Frontal cortex (tissue), 4 donors: ENCODE results near the gene ARPP21. TPM values are rescaled to one million over a fixed set of nuclear protein-coding genes. Genes with fewer than 3 reads are reported as not detected.

Experiments used
- DNase-seq, 2 donors: peaks; one replicate each; pipeline ENCODE4 v3.0.0; 2012; ENCODE audit warnings: low spot score in 2 of 2
- FAIRE-seq: peaks from 2 replicates; lab custom pipeline; 2012; peaks lifted over from hg19 to GRCh38; lab: Jason Lieb, UNC
- total RNA-seq: library from RNA; depleted of rRNA; stranded (reverse); fragments of >200 nt; gene quantifications from one replicate; pipeline ENCODE4 v1.2.3, GENCODE V29; 2014
- donor health status: control.
- donor health status: control.
- donor health status: control.

Gene ARPP21
- total RNA-seq, 1 donor from 2014 or later, result 459 TPM

DNA sequence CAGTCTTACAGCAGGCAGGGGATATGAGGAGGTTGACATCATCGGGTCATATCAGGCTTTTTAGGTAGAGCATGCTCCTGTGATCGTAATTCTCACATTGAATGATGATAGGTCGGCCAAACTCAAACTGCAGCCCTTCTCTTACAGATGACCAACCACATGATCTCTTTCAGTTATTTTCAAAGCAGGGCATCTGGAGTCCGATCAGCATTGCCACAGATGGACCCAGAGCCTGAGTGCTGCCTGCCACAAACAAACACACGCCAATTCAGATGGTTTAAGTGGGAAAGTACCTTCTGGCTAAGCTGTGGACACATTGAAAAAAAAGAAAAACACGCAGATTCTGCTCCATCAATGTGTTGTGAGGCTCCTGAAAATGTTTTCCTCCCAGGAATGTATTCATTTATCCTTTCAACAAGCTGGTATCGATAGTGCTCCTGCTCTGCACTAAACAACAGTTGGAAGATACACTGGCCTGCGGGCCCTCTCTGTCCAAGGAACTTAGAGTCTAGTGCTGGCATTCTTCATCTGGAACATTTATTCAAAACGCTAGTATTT lies 31.2 kb downstream of the ARPP21 start:
- FAIRE-seq (no peak), DNase-seq (no peak)

DNA sequence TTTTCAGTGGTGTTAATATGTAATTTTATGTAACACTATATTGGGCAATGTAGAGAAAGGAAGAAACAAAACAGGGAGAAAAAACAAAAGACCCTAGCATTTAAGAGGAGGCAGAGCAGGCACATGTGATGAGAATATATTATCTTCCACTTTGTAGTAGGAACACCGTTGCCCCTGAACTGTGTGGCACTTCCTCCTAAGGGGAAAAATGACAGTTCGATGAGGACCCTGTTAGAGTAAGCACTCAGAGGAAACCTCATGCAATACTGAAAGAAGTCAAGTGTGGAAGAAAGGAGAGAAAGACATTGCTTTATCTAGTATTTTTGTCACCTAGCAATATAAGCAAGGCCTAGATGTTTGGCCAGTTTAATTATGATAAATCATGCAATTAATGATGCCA lies 32.2 kb downstream of the ARPP21 start:
- DNase-seq (no peak), FAIRE-seq (no peak)

DNA sequence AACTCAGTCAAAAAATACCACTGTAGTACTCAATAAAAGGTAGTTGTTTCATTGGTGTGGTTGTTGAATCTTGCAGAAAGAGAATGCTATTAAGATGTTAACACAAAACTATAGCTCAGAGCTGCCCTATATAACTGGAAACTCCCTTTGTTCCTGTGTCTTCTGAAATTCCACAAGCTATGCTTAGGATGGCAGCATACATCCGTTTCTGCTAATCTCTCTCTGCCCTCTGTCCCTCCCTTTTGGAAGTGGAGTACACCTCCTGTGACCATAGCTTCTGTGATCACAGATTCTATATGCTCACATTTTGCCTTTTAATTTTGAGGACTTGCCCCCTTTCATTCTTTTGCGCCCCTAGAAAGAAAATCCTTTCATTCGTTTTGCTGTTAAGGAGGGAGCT lies 33.7 kb downstream of the ARPP21 start:
- FAIRE-seq (no peak), DNase-seq (no peak)

DNA sequence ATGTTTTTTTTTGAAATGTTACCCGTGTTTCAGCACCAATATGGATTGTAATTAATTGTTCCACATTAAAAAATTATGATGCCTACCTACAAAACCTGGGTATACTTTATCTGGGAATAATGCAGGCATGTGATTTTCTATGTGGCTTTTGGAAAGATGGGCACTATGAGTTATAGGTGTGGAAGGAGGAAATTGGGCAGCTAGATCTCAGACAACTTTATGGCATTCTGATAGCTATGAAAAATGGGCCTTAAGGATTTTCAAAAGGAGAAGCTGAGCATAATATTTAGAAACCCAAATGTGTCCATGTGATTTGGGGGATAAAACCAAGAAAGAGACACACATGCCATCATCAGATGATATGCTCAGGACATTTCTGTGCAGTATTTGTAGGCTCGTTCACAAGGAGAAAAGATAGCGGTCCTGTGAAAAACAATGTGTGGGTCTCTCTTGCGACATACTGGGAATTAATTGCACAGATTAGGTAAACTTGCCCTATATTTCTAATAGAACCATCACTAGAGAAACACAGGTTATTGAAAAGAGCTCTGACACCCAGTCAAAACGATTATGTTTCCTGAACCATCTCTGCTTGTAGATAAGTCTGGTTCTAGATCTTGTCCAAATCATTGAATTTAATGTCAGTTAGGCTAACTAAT lies 35.3 kb downstream of the ARPP21 start:
- DNase-seq (no peak), FAIRE-seq (no peak)

DNA sequence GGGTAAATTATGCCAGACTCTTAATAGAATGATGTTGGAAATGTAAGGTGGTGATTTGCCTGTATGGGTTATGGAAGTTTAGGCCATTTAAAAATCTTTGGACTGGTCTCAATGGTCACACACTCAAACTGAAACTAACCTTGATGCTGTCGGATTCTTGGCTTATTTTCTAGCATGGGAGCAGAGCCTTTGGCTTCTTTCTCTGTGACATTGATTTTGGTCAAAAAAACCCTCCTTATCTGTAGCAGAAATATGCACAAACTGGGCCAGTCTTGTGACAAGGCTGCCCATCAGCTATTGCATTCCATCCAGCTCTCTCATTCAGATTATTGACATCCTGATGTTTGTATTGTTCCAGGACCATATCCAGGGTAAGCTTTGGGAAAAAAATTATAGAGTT lies 35.9 kb downstream of the ARPP21 start:
- DNase-seq (no peak), FAIRE-seq (no peak)

DNA sequence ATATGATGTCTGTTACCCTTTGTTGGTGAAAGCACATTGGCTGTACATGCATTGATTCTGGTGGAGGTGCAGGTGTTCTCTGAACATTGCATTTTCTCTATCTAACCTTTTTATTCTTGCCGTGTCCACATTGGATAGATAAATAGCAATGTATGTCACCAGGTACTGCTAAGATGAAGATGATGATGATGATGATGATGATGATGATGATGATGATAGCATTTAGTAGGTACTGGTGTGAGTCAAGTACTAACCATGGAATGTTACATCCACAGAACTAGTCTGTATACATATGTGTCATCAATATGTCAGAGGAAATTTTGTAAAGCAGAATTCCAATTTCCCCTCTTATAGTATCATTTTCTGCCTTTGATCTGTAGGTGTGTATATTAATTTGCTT lies 36.3 kb downstream of the ARPP21 start:
- DNase-seq, result no peak
- no peak for FAIRE-seq

DNA sequence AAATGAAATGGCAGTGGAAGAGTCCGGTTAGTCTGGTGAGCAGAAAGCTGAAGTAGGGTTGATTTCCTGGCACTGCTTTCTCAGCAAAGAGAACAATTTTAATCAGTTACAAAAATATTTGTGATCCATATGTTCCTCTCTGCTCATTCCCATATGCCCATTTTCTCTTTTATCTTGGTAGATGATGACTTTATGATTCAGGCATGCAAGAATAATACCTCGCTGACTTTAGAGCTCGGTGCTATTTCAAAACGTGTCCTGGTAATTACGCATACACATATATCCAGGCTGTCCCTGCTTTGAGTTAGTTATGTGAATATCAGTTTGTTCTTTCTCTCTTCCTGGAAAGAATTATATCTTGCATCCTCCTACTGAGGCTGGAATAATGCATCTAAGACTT lies 38.5 kb downstream of the ARPP21 start:
- FAIRE-seq, result no peak
- no peak for DNase-seq

DNA sequence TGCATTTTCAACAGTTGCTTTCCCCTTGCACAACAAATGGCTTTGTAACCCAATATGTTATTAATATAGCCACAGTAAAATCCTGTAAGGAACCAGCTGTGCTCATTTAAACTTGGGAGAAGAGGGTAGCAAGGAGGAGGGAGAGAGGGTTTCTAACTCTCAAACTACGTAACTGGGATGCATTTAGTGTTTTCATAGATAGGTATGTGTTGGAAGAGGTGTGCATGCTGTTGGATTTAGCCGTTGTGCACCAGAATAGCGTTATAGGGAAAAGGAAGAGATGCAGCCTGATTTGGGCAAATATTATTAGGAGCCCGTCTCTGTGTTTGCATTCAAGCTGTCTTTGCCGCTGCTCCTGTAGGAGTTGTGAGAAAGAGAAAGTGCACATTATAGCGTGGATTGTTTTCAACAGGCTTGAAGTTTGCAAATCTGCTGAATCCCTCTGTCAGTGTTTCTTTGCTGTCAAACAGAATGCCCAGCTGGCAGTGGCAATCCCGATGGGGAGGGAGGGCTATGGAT lies 39.4 kb downstream of the ARPP21 start:
- FAIRE-seq (no peak), DNase-seq (no peak)

DNA sequence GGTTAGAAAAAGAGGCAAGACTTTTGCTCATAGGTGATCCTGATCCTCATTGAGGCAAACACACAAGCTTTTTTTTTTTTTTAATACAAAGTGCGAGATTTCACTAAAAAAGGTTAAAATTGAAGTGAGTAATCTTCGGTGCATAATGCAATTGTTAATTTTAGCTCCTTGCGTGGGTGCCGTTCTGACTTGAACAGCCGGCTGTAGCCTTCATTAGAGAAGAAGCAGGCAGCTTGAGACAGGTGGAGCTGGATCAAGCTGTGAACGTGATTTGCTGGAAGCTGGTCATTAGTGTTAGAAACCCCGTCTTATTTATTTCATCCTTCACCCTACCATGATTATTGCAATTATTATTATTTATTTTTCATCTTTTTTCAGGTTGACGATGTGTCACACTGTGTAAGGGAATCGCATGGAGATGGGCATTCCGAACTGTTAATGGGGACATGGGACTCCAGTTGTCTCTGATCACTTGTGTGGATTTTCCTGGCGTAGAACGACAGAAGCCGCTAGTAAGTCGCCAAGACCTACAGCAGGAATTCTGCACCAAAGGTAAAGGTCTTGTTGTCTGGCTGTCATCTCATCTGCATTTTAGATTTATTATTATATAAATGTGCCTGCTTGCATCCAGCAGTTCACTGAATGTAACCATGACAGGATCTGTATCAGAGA lies 40.2 kb downstream of the ARPP21 start:
- no peak for FAIRE-seq
- no peak for DNase-seq

DNA sequence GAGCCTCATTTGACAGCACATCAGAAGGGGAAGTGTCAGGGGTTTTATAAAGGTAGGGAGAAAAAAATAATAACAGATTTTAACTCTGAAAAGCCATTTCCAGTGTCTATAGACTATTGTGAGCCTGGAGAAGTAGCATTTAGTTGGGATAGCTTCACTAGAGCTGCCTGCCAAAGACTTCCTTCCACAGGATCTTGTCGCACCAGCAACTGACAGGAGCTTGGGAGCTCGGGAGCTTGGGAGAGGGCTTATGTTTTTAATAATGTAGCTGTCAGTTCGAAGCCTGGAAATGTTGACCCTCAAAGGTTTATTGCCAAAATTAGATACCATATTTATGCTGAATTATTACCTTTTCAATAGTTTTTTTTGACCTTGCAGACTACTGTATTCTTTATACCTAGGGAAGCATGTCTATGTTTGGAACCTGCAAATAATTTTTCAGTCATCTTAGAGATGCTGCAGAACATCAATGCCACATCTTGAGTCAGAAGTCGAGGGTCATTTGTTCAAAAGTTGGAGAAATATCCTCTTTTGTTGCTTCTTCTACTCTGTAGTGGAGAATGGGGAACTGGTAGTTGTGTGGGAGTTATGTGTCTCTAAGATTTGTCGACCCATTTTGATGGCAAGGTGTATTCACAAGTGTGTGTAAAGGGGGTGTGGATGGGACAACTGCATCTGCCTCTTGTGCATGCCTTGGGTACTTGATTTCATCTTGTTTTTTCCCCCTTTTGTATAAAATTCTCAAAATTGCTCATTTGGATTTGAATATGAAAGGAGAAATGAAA lies 41.7 kb downstream of the ARPP21 start:
- DNase-seq, result no peak
- FAIRE-seq, result no peak

DNA sequence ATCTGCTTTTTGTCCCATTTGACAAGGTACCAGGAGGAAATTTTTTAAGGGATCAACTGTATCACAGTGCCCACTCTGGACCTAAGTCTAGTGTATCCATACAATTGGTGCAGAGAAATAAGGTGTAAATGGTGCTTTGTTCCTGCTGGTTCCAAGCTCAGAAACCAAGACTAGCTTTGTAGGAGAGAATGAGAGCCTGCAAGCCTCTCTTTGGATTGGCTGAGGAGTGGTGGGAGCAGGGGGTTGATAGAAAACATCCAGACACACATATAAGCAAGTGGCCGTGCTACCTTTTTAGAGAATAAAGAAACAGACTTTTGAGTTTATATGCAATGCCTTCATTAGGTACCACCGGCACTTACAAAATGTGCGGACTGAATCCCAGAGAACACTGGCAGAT lies 45.8 kb downstream of the ARPP21 start:
- DNase-seq (no peak), FAIRE-seq (no peak)

DNA sequence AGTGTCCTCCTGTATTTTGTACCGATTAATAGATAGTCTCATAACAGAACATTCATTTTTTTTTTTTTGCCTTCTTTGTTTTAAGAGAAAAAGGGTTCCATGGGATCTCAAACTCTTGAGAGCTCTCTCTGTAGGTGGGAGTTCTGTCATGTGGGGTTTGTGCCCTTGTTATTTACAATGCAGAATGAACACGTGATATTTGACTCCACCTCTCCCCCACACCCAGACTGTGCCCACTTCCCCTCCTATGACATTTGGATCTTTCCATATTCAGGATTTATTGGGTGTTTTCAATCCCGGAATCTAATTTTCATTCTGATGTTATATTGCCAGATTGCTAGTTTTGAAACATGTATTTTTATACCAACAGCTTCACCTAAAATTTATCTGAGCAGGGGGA lies 49.5 kb downstream of the ARPP21 start:
- FAIRE-seq (no peak), DNase-seq (no peak)

DNA sequence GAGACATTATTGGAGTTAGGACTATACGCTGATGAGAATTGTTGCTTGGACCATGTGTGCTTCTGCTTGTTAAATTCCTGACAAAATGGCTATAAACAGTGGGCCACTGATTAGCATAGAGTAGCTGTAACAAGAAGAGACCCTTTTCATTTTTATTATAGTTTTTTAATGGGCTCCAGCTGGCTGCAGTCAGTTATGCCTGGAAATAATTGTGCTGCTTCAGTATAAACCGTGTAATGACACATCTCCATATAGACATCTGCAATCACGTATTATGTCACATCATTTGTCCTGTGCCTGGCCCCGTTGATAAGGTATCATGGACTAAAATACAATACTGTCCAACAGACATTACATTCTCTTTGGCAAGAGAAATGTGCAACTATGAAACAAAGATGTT lies 50.9 kb downstream of the ARPP21 start:
- FAIRE-seq, result no peak
- no peak for DNase-seq

DNA sequence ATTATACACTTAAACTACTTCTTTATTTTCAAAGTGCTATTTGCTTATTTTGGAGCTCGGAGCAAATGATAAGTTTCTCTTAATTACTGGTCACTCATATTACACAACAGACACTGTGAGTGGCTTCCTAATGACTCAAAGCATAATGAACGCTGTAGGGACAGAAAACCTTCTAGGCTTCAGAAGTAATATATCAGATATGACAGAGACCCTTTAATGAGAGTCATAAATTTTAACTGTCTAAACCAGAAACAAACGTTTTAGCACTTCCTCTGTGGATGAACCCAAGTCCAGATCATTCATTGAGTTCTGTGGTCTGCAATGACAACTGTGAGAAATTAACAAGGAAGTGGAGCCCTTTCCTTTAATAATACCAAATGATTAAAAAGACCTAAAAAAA lies 66.6 kb downstream of the ARPP21 start:
- DNase-seq (no peak), FAIRE-seq (no peak)

DNA sequence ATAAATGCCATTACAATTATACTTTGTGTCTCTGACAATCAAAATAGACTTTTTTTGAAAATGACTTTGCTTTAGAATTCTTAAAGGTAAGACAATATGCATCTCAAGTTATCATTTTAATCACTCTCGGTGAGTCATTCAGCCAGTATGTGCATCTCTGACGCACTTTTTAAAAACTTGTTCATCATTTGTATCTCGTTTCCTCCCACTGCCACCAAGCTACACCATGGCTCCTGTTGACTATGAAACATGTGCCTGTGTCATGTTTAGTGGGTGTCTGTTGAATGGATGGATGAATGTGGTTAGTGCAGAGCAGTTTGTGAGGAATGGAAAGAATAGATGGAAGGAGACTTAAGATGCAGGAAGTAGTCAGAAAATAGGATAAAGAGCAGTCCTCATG lies 68.6 kb downstream of the ARPP21 start:
- no peak for FAIRE-seq
- no peak for DNase-seq

DNA sequence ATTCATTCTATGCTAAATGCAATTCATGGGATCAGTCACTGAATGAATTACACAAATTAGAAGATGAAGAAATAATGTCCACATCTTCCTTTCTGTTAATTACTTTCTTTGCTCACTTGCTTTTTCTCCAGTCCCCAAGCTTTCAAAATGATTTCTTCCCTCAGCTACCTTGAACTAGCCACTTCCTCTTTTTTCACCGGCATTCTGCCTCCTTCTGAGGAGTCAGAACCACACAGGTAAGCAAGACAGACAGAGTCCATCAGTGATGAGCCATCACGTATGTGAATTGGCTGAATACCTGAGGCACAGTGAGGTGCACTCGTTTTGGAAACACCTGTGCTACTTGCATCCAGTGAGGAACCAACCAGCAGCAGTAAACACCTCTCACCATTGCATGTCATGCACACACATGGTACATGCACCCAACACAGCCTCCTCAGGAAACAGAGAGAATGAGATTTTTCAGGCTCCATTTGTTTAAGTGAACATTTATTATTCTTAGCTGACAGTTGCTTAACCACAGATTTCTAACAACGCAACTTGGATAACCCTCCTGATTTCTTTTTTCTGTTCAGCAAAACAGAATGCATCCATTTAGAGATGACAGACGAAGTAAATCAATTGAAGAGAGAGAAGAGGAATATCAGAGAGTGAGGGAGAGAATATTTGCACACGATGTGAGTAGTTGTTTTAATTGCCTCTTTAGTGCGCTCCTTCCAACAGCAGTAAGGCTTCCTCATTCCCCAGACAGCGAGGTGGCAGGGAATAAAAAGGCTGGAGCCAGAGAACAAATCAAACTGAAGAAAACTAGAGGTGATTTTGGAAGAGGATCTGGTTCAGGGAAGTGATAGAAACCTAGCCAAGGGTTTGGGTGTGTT lies 69.3 kb downstream of the ARPP21 start:
- DNase-seq, result no peak
- no peak for FAIRE-seq

DNA sequence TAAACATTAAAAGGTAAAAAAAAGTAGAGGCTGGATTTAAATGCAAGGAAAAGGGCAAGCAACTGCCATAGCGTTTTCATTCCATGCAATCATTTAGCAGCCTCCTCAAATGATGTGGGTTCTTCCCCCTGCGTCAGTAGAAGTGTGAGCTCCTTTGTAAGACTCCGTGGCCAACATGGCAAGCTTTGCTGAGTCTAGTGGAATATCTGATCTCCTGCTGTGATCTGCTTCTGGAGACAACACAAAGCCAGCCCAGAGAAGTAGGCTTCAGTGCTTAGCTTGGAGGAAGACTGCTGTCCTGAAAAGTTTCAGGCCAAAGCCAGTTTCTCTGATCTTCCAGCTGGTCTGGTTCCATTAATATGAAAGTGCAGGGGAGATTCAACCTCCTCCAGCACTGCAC lies 70.4 kb downstream of the ARPP21 start:
- FAIRE-seq, result no peak

DNA sequence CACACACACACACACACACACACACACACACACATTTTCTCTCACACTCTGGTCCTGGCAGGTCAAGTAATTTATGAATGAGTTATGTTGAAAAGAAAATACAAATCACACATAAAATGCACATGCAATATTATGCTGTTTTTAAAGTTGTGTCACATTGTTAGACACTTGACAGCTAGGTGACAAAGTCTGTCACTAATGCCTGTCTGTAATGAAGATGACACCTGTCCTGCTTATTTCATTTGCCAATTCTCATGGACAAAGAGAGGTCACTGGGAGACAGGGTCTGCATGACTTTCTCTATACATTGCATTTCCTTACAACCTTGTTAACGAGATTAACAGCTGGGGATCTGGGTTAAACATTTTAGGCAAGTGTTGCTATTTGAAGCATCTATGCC lies 71.2 kb downstream of the ARPP21 start:
- DNase-seq, result no peak
- FAIRE-seq, result no peak

More for the DNA sequence above, 70.4 kb downstream of the ARPP21 start:
- no peak for DNase-seq

DNA sequence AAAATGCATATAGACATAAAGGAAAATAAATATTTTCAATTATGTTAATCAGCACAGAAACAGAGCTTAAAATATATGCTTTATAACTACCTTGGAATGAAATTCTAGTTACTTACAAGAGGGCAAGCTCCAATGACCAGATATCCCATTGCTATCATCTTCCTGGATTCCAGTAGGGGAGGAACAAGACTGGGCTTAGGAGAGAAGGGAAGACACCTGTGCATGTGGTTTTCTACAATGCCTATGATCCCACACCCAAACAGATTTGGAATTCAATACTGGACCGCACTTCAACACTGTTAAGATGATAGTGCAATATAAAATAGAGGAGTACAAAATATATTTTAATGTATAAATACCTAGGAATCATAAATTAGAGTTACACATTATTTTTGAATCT lies 79.6 kb downstream of the ARPP21 start:
- FAIRE-seq (no peak), DNase-seq (no peak)

DNA sequence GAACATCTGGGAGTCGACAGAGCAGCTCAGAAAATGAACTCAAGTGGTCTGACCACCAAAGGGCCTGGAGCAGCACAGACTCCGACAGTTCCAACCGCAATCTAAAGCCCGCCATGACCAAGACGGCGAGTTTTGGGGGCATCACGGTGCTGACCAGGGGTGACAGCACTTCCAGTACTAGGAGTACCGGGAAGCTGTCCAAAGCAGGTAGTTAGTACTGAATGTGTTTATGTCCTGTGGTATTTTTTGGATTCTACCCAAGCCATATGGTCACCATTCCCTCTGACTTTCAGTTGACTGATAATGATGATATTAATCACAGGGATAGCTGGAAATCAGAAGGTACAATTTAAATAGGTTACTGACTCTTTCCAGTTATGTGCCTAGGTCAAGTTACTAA lies 82.3 kb downstream of the ARPP21 start:
- FAIRE-seq (no peak), DNase-seq (no peak)
